GM12801 (cell line): ENCODE results near the gene CEP20.

Experiments
- CTCF ChIP-seq: IDR thresholded peaks from one replicate; pipeline ENCODE4 v1.5.1; 2011; ENCODE audit warnings: control low read depth; ENCODE audit not compliant: insufficient read length; ENCODE audit errors: extremely low read depth

The CEP20 gene

GRCh38 chr16:15833541-15833940, 54.9 kb downstream of the CEP20 start:
- no peak for TF ChIP-seq CTCF

- no peak for TF ChIP-seq CTCF
Measured at GRCh38 chr16:15832241-15832640, 56.2 kb downstream of the CEP20 start.

GRCh38 chr16:15830832-15831451, 57.5 kb downstream of the CEP20 start:
- no peak for TF ChIP-seq CTCF

GRCh38 chr16:15829460-15829859, 58.9 kb downstream of the CEP20 start:
- no peak for TF ChIP-seq CTCF

- TF ChIP-seq CTCF, result no peak
Measured at GRCh38 chr16:15827709-15828343, 60.6 kb downstream of the CEP20 start.

- no peak for TF ChIP-seq CTCF
Measured at GRCh38 chr16:15827299-15827698, 61.1 kb downstream of the CEP20 start.

- TF ChIP-seq CTCF, result no peak
Measured at GRCh38 chr16:15825750-15826305, 62.6 kb downstream of the CEP20 start.
